HG03280 (cell line): ENCODE measurements around the gene FOXN4.

Experiments used
- ATAC-seq: cut with Tn5 transposase; IDR thresholded peaks from one replicate; pipeline ENCODE4 v1.9.1; 2021; ENCODE audit warnings: mild to moderate bottlenecking, moderate library complexity; ENCODE audit not compliant: unreplicated experiment

Gene FOXN4

GRCh38 chr12:109261087-109261486 is 48.0 kb downstream of the FOXN4 start:
- no peak for ATAC-seq

- ATAC-seq, result no peak
Observed at GRCh38 chr12:109259545-109259895, 49.6 kb downstream of the FOXN4 start.

GRCh38 chr12:109258607-109259544 is 50.2 kb downstream of the FOXN4 start:
- ATAC-seq, result no peak

GRCh38 chr12:109258201-109258600 is 50.9 kb downstream of the FOXN4 start:
- no peak for ATAC-seq

- no peak for ATAC-seq
Observed at GRCh38 chr12:109256011-109256410, 53.1 kb downstream of the FOXN4 start.

- no peak for ATAC-seq
Observed at GRCh38 chr12:109255377-109255776, 53.7 kb downstream of the FOXN4 start.

- no peak for ATAC-seq
Observed at GRCh38 chr12:109253913-109254544, 55.1 kb downstream of the FOXN4 start.

GRCh38 chr12:109252799-109253198 is 56.3 kb downstream of the FOXN4 start:
- ATAC-seq, result no peak

GRCh38 chr12:109250523-109250922 is 58.6 kb downstream of the FOXN4 start:
- no peak for ATAC-seq

- ATAC-seq, result no peak
Observed at GRCh38 chr12:109247831-109248654, 61.0 kb downstream of the FOXN4 start.

GRCh38 chr12:109246221-109246620 is 62.9 kb downstream of the FOXN4 start:
- ATAC-seq, result no peak

- no peak for ATAC-seq
Observed at GRCh38 chr12:109244073-109244472, 65.0 kb downstream of the FOXN4 start.

- ATAC-seq, result no peak
Observed at GRCh38 chr12:109241936-109242335, 67.1 kb downstream of the FOXN4 start.

GRCh38 chr12:109240365-109240764 is 68.7 kb downstream of the FOXN4 start:
- ATAC-seq, result no peak

- ATAC-seq, result no peak
Observed at GRCh38 chr12:109239691-109240090, 69.4 kb downstream of the FOXN4 start.

- no peak for ATAC-seq
Observed at GRCh38 chr12:109239179-109239578, 69.9 kb downstream of the FOXN4 start.

- no peak for ATAC-seq
Observed at GRCh38 chr12:109236257-109236656, 72.8 kb downstream of the FOXN4 start.

GRCh38 chr12:109234012-109234411 is 75.1 kb downstream of the FOXN4 start:
- ATAC-seq, result no peak

- no peak for ATAC-seq
Observed at GRCh38 chr12:109232731-109233130, 76.4 kb downstream of the FOXN4 start.

- no peak for ATAC-seq
Observed at GRCh38 chr12:109230193-109230592, 78.9 kb downstream of the FOXN4 start.

- no peak for ATAC-seq
Observed at GRCh38 chr12:109228664-109229063, 80.4 kb downstream of the FOXN4 start.
